Nephron progenitor cell (in vitro differentiated cells): ENCODE data around the gene MAPKAPK3.

Experiments used
- DNase-seq: peaks from one replicate; pipeline ENCODE4 v3.0.0; 2021
- H3K27ac Mint-ChIP-seq: 2 replicates; pipeline ENCODE4 v1.8.0; 2021; ENCODE audit warnings: mild to moderate bottlenecking, moderate library complexity, mixed read lengths
- H3K27me3 Mint-ChIP-seq: 2 replicates; pipeline ENCODE4 v1.8.0; 2021; ENCODE audit warnings: mild to moderate bottlenecking, low read depth, mixed read lengths; ENCODE audit not compliant: poor library complexity
- H3K36me3 Mint-ChIP-seq: 2 replicates; pipeline ENCODE4 v1.8.0; 2021; ENCODE audit warnings: low read depth, mixed read lengths
- H3K4me1 Mint-ChIP-seq: 2 replicates; pipeline ENCODE4 v1.8.0; 2021; ENCODE audit warnings: mixed read lengths
- H3K4me3 Mint-ChIP-seq: 2 replicates; pipeline ENCODE4 v1.8.0; 2021; ENCODE audit warnings: mild to moderate bottlenecking, moderate library complexity, mixed read lengths
- H3K9me3 Mint-ChIP-seq: 2 replicates; pipeline ENCODE4 v1.8.0; 2021; ENCODE audit warnings: mild to moderate bottlenecking, moderate library complexity, mixed read lengths
- TF ChIP-seq, protein P1 (sequence below): fragments of 200-600 bp; sonication (generic); IDR thresholded peaks from 2 replicates; pipeline ENCODE4 v1.5.0; 2021; ENCODE audit warnings: antibody characterized with exemption

MAPKAPK3 gene

DNA sequence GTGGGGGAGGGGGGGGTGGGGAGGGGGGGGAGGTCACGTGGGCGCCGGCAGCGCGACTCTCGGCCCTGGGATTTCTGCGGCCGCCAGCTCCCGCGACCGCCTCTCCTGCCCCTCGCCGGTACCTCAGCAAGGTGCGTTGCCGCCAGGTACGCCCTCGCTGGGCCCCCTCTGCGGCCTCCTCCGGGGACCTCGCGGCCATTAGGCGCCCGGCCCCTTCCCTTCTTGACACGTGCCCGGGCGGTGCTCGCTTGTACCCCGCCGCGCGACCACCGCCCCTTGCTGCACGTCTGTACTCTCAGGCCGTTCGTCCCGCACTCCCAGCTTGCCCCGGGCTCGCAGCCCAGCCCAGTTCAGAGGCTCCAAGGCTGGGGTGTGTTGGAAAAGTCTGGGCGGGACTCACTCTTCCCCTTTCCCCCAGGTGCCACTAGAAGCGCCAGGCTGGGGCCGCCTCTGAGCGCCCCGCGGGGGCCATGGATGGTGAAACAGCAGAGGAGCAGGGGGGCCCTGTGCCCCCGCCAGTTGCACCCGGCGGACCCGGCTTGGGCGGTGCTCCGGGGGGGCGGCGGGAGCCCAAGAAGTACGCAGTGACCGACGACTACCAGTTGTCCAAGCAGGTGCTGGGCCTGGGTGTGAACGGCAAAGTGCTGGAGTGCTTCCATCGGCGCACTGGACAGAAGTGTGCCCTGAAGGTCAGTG lies at the start of gene MAPKAPK3:
Gene MAPKAPK3, plus strand, starts transcription at position 56 of the 696 bp plus-strand sequence. Its CDS starts 415 bp downstream, at position 471.
- no peak for DNase-seq
- Mint-ChIP-seq H3K27me3 (peaks cover 22% of the 10 kb centered on the region), H3K4me3 (peak within 1 kb of the TSS; percentile 82), H3K27ac (peak within 1 kb of the TSS; percentile 88), H3K9me3 (no peaks in the 10 kb centered on the region), H3K4me1 (peaks cover 34% of the 10 kb centered on the region), H3K36me3 (no peaks in the 10 kb centered on the region)
- TF ChIP-seq, protein P1, sequence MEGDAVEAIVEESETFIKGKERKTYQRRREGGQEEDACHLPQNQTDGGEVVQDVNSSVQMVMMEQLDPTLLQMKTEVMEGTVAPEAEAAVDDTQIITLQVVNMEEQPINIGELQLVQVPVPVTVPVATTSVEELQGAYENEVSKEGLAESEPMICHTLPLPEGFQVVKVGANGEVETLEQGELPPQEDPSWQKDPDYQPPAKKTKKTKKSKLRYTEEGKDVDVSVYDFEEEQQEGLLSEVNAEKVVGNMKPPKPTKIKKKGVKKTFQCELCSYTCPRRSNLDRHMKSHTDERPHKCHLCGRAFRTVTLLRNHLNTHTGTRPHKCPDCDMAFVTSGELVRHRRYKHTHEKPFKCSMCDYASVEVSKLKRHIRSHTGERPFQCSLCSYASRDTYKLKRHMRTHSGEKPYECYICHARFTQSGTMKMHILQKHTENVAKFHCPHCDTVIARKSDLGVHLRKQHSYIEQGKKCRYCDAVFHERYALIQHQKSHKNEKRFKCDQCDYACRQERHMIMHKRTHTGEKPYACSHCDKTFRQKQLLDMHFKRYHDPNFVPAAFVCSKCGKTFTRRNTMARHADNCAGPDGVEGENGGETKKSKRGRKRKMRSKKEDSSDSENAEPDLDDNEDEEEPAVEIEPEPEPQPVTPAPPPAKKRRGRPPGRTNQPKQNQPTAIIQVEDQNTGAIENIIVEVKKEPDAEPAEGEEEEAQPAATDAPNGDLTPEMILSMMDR: no peak

DNA sequence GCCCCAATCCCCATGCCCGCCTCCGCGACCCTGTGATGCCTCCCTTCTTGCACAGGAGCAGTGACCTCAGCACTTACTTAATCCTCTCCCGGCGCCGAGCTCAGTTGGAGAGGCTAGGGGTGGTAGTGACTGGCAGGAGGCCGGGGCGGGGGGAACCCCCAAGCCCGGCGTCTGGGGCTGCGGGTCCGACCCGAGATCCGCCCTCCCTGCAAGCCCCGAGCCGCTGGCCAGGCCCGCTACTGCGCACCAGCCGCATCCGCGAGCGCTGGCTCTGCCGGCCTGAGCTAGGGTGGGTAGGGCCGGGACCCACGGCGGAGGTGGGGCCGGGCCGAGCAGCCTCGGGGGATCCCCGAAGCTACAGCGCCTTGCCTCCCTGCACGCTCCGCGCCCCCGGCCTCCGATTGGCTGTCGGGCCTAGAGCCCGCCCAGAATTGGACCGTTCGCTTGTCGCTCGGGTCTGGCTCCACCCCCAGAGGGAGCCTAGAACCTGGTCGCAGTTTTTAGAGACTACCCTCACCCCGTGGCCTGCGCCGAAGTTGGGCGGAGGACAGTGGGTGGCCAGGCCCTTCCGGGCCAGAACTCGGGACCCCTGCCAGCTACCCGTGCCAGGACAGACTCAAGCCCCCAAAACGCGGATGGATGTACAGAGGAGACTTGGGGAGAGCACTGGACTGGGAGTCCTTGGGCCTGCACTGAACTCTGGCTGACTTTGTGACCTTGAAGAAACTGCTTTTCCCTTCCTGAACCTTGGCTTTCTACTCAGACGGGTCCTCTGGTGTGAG lies 49.4 kb upstream of the MAPKAPK3 start, which contains the start of gene C3orf18:
Gene C3orf18, minus strand, starts transcription at position 362 of the 782 bp plus-strand sequence. CDS start 2,048 bp downstream, outside the sequence.
- Mint-ChIP-seq H3K9me3 (no peaks in the 10 kb centered on the region), H3K4me1 (peaks cover 24% of the 10 kb centered on the region), H3K36me3 (no peaks in the 10 kb centered on the region), H3K27me3 (peaks cover 24% of the 10 kb centered on the region), H3K4me3 (peak within 1 kb of the TSS; percentile 97), H3K27ac (peak within 1 kb of the TSS; percentile 90)
- DNase-seq: peak; percentile 91
- TF ChIP-seq, protein P1: no peak

DNA sequence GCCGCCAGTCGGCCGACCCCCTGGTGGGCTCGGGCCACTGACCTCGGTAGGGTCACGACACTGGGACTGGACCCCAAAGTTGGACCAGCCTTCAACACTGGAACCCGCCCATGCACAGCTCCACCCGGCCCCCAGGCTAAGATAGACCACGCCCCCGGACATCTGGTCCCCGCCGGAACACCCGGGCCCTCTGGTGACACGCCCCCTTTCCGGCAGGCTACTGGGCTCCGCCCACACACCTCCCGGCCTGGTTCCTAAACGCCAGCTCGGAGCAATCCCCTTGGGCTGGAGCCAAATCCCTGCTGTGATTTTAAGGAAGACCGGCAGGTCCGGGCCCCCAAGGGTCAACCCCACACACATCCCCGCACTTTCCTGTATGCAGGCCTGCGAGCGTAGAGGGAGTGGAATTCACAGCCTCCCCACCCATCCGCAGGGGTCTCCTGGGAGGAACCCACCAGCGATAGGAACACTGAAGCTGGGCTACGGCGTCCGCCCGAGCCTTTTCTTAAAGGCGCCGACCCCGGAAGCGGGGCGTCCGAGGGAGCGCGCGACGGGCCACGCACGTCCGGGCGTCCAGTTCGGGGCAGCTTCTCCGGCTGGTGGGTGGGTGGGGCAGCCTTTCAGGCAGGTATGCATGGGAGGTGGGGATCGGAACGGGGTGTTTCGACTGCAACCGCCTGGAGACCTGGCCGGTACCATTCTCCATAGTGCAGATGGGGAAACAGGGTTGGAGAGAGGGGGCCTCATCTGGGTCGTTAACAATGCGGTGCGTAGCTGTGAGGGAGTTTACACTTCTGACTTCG lies 47.8 kb upstream of the MAPKAPK3 start, which contains the start of gene HEMK1:
Gene HEMK1, plus strand, starts transcription at position 576 of the 803 bp plus-strand sequence. CDS start 1,583 bp downstream, outside the sequence.
- peak; percentile 97 for DNase-seq
- Mint-ChIP-seq H3K27me3 (peaks cover 24% of the 10 kb centered on the region), H3K27ac (peak within 1 kb of the TSS; percentile 94), H3K36me3 (no peaks in the 10 kb centered on the region), H3K9me3 (no peaks in the 10 kb centered on the region), H3K4me1 (peaks cover 24% of the 10 kb centered on the region), H3K4me3 (peak within 1 kb of the TSS; percentile 97)
- TF ChIP-seq, protein P1: no peak

DNA sequence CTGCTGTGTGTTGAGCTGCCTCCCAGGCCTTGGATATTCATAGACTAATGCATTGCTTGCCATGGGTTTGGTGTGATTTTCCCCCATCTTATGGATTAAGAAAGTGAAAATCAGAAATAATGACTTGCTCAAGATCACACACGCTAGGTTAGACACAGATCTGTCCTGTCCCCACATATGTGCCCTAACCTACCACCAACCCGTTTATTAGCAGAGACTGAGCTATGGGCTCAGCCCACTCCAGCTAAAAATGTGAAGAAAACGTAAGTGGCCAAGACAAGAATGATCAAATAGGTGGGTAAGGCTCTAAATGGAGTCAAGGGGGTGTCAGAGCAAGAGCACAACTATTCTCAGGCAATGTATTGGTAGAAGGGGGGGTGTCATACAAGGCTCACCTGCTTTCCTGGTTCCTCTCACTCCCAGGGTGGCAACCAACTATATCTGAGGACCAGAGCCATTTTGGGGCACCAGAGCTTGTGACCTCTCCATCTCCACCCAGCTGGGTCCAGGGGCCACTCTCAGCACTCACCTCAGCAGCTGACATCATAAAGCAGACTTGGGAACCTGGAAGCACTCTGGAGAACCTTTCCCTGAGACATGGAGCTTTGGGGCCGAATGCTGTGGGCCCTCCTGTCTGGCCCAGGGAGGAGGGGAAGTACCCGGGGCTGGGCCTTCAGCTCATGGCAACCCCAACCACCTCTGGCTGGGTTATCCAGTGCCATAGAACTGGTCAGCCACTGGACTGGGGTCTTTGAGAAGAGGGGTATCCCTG lies 46.3 kb upstream of the MAPKAPK3 start:
- Mint-ChIP-seq H3K36me3 (no peaks in the 10 kb centered on the region), H3K27ac (no peak overlapping the region), H3K4me3 (peak overlapping the region; percentile 97), H3K27me3 (peaks cover 21% of the 10 kb centered on the region), H3K4me1 (peaks cover 24% of the 10 kb centered on the region), H3K9me3 (no peaks in the 10 kb centered on the region)
- TF ChIP-seq, protein P1: no peak
- no peak for DNase-seq

DNA sequence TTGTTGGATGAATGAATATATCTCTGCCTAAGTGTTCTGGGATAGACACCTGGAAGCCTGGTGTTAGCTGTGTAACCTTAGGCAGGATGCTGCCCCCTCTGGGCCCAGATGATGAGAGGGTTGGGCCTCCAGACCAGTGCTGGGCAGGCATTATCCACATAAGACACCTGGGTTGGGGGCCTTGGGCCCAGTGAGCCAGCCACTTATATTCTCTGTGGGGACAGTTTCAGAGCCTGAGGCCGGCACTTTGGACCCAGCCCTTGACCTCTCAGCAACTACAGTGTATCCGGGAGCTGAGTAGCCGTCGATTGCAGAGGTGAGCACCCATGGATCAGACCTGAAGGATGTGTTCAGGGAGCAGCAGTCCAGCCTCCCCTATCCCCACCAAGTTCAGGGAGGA lies 45.5 kb upstream of the MAPKAPK3 start:
- H3K27ac Mint-ChIP-seq: no peak overlapping the region
- peaks cover 15% of the 10 kb centered on the region for H3K27me3 Mint-ChIP-seq
- no peaks in the 10 kb centered on the region for H3K9me3 Mint-ChIP-seq
- TF ChIP-seq, protein P1: no peak
- no peak for DNase-seq
- H3K4me3 Mint-ChIP-seq: no peak overlapping the region
- peaks cover 21% of the 10 kb centered on the region for H3K4me1 Mint-ChIP-seq
- H3K36me3 Mint-ChIP-seq: no peaks in the 10 kb centered on the region
